ENCODE data around the gene PLCB4.

DNA sequence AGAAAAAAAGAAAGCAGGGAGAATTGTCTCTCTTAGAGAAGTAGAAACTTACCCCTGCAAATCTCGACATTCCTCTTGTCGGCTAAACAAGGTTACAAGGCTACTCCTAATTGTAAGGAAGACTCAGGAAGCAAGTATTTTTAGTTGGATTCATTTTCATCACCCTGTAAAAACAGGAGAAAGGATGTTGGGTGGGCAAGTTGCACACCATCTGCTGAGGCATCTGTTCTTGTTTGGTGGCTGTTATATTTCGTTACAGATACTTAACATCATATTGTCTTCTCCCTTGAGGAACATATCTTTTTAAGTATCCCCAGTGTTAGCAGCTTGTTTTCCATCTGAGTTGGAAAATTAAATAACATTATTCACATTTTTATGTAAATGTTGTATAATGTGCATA, 187.5 kb downstream of the PLCB4 start:
- TF ChIP-seq, protein P1, sequence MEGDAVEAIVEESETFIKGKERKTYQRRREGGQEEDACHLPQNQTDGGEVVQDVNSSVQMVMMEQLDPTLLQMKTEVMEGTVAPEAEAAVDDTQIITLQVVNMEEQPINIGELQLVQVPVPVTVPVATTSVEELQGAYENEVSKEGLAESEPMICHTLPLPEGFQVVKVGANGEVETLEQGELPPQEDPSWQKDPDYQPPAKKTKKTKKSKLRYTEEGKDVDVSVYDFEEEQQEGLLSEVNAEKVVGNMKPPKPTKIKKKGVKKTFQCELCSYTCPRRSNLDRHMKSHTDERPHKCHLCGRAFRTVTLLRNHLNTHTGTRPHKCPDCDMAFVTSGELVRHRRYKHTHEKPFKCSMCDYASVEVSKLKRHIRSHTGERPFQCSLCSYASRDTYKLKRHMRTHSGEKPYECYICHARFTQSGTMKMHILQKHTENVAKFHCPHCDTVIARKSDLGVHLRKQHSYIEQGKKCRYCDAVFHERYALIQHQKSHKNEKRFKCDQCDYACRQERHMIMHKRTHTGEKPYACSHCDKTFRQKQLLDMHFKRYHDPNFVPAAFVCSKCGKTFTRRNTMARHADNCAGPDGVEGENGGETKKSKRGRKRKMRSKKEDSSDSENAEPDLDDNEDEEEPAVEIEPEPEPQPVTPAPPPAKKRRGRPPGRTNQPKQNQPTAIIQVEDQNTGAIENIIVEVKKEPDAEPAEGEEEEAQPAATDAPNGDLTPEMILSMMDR (IDR thresholded peaks at IDR 0.05; ENCODE audit: insufficient read depth, low read length, poor library complexity, severe bottlenecking), result no peak
- no peak for TF ChIP-seq EZH2phosphoT487 (conservative IDR thresholded peaks at IDR 0.05; ENCODE audit: low read length)

All from SU-DHL-6 (cell line).